NCI-H510A treated with DMSO at 0.1 percent for 48 hours (cell line): Measurements from ENCODE around the gene OBSCN.
"Not testable (repeated sequence)": the region's sequence is repeated elsewhere in the genome, so short reads cannot be mapped to it uniquely, and the experiment has no call there.

Experiments used
- DNase-seq: peaks from one replicate; lab custom pipeline; 2025; lab: John Stamatoyannopoulos, UW

The OBSCN gene

GRCh38 chr1:228212966-228213844 is 5.4 kb downstream of the OBSCN start:
- peak; percentile 82 for DNase-seq

- DNase-seq = no peak
Measured at GRCh38 chr1:228213917-228214808, 6.3 kb downstream of the OBSCN start.

DNA sequence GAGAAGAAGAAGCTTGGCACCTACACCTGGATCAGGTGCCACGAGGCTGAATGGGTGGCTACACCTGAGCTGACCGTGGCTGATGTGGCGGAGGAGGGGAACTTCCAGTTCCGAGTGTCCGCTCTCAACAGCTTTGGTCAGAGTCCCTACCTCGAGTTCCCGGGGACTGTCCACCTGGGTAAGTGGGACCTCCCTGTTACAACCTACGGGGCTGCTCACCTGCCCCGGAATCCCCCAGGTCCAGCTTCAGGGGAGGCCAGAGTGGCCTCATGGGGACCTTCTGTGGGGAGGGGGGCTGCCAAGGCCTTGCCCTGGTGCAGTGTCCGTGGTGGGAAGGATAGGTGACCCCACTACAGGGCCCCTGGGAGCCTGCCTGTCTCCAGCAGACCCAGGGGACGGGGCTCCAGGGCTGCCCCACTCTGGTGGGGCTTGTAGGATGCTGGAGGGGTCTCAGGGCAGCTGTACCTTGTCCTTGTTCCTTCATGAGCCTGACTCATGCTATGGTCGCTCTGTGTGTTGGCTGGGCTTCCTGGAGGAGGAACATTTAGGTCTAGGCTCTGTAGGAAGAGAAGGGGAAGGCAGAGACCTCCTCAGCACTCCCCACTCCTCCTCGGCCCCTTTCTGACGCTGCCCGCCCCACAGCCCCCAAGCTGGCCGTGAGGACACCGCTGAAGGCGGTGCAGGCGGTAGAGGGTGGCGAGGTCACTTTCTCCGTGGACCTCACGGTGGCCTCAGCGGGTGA is 7.2 kb downstream of the OBSCN start:
- no peak for DNase-seq

GRCh38 chr1:228215663-228216116 is 7.8 kb downstream of the OBSCN start:
- DNase-seq = no peak

GRCh38 chr1:228216371-228217320 is 8.8 kb downstream of the OBSCN start:
- DNase-seq = no peak

DNA sequence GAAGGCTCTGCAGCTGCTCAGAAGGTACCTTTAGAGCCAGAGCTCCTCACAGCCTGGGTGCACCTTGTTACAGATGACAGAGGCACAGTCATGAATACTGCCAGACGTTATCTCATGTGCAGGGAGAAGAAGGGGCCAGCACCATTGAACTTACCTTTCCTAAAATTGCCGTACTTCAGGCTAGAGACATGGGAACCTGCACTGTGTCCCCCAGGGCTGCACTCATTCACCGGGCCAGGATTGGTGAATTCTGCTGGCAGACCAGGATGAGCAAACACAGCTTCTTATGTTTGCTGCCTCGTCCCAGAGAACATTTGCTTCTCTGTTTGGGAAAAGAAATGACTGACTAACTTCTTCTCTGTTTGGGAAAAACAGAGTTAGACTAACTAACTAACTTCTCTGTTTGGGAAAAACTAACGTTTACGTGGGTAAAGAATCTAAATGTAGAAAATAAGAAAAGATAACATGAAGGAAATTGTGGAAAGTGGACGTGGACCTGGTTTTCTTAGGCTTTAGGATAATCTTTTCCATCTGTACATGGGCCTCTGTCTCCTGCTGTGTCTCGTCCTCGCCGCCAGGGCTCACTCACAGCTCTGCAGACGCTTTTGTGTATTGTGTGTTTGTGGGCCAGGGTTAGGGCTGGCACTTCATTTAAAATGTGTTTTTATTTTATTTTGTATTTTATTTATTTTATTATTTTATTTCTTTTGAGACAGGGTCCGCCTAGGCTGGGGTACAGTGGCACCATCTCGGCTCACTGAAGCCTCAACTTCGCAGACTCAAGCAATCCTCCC is 9.9 kb downstream of the OBSCN start:
- DNase-seq = no peak

DNA sequence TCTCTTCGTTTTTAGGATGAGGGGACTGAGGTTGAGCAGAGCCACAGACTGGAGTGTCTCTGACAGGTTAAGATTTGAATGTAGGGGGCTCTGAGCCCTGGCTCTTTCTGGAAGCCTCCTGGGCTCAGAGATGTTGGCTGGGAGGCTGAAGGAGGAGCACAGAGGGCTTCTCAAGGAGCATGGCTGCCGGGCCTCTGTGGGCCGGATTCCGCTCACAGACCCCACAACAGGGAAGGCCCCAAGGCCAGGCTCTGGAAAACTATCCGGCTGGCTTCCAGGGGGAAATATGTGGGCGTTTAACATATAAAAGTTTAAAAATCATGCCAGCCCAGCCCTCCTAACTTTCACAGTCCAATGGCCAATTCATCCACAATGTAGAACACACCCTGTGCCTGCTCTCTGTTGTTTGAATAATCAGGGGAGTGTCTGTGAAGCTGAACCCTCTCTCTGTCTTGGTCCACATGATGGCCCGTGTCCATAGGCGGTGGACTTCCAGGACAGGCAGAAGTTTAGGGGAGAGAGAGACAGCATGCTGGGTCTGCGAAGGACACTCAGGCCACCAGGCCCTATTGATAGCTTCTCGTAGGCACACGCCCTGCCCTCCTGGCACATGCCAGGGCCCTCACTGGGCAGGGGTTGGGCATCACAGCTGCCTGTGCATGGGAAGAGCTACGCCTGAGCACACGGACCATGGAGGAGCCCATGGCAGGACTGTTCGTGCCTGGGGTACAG is 10.8 kb downstream of the OBSCN start:
- DNase-seq = no peak

GRCh38 chr1:228219245-228219961 is 11.6 kb downstream of the OBSCN start:
- DNase-seq = no peak

DNA sequence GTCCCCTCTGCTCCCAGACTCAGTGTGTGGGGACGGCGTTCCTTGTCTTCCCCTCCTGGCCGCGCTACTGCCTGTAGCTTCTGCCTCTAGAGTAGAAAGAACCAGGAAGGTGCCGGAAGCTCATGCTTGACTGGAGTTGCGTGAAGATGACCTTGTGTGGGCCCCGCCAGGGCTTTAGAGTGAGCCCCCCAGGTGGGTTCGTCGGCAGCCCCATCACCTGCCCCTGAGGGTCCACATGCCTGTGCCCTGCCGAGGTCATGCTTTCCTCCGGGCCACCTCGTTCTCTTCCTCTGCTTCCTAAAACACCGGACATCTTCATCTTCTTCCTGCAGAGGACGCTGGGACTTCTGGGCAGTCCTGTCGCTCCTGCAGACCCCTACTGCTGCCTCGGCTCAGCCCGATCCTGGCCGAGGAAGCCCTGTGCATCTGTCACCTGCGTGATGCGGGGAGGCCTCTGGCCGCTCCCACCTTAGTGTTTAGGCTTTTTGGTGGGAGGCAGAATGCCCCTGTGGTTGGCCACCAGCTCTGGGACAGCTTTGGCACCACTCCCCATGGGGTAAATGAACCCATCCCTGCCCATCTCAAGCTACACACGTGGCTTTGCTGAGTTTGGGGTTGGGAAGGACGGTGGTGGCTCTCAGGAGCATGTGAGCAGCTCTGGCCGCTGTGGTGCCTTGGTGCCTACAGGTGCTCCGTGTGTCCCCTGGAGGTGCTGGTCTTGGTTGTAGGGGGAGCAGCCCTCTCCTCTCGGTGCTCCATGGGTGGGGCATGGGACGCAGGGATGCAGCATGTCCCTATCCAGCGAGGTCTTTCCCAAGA is 12.3 kb downstream of the OBSCN start:
- no peak for DNase-seq

DNA sequence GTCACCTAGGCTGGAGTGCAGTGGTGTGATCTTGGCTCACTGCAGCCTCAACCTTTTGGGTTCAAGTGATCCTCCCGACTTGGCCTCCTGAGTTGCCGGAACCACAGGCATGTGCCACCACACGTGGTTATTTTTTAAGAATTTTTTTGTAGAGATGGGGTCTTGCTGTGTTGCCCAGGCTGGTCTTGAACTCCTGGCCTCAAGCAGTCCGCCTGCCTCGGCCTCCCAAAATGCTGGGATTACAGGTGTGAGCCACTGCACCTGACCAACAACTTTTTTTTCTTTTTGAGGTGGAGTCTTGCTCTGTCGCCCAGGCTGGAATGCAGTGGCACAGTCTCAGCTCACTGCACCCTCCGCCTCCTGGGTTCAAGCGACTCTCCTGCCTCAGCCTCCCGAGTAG is 13.3 kb downstream of the OBSCN start:
- not testable (repeated sequence) for DNase-seq

DNA sequence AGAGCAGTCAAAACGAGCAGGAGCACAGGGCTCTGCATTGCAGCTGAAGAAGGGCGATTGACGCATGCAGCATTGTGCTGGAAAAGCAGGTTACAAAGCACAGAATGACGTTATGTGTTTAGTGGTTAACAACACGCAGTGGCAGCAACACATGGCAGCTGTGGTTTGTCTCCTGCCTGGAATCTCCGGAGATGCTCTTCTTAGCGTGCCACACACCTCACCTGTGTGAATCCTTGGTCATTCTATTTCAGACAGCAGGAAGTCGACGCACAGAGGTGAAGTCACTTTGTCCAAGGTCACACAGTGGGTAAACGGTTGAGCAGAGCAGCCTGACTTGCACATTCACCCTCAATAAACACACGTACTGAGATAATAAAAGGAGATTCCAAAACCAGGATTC is 14.7 kb downstream of the OBSCN start:
- DNase-seq = no peak

DNA sequence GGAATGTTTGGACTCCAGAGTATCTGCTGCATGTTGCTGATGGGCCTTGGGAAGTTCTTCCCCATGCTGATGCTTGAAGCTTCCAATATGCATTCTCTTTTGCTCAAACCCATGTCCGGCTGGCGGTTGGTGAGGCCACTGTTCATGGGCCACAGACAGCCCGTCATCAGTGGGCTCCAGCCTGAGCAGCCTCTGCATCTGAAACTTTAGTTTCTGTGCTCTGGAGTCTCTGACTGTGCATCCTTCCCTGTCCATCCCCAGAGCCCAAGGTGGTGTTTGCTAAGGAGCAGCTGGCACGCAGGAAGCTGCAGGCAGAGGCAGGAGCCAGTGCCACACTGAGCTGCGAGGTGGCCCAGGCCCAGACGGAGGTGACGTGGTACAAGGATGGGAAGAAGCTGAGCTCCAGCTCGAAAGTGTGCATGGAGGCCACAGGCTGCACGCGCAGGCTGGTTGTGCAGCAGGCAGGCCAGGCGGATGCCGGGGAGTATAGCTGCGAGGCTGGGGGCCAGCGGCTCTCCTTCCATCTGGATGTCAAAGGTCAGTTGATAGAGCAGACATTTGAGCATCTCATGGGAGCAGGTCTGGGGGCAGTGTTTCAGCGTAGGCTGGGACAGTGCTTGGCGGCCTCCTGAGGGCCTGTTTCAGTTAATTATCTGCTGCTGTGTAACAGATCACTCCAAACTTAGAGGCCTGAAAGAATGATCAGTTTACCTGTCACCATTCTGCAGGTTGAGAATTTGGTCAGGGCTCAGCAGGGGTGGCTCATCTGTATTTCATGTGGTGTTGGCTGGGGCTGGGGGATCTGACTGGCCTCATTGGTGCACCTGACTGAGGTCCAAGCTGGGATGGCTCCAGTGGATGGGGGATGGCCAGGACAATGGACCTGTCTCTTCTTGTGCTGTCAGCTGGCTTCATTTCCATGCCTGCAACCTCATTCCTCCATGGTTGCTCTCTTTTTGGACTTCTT is 16.6 kb downstream of the OBSCN start:
- DNase-seq = no peak

- no peak for DNase-seq
Measured at GRCh38 chr1:228225165-228225710, 17.4 kb downstream of the OBSCN start.

- DNase-seq = no peak
Measured at GRCh38 chr1:228225740-228226139, 17.9 kb downstream of the OBSCN start.

GRCh38 chr1:228226141-228226874 is 18.5 kb downstream of the OBSCN start:
- DNase-seq = no peak
